H1 (cell line): ENCODE data around the gene KLHL3. TPM values are rescaled to one million over a fixed set of nuclear protein-coding genes. Genes with fewer than 3 reads are reported as not detected.
A peak's percentile ranks its signal among the peaks of the same experiment; 100 is the strongest.

Experiments used
- CTCF ChIA-PET: fragments of 300-600 bp; sonication (Branson Sonifier 250); formaldehyde crosslinking; loops from one replicate; lab custom pipeline; 2021; ENCODE audit not compliant: partially characterized antibody; lab: Charles Lee
- POLR2A ChIA-PET: fragments of 300-600 bp; sonication (Branson Sonifier 250); formaldehyde crosslinking; loops from one replicate; lab custom pipeline; 2021; ENCODE audit warnings: inconsistent platforms; ENCODE audit not compliant: partially characterized antibody; lab: Charles Lee
- DNase-seq, 2 experiments: peaks; one replicate each; pipeline versions ENCODE4 v3.0.0 to v3.0.0-alpha.2; 2010 to 2022; ENCODE audit warnings: low spot score in 2 of 2, low read depth in 1 of 2, mixed read lengths in 1 of 2
- FAIRE-seq: peaks from 2 replicates; lab custom pipeline; 2011; peaks lifted over from hg19 to GRCh38; lab: Jason Lieb, UNC
- H2AFZ ChIP-seq: 2 replicates; pipeline ENCODE4 v1.8.1; 2012; ENCODE audit warnings: low read length, inconsistent platforms
- H2AK5ac ChIP-seq: 2 replicates; pipeline ENCODE4 v1.6.1; 2013; ENCODE audit warnings: low read depth, low read length
- H2BK120ac ChIP-seq: replicated peaks from 2 replicates; pipeline ENCODE3; 2013; ENCODE audit warnings: low read depth, low read length, inconsistent platforms
- H2BK12ac ChIP-seq: 2 replicates; pipeline ENCODE4 v1.6.1; 2013; ENCODE audit warnings: low read depth, low read length
- H2BK15ac ChIP-seq: 2 replicates; pipeline ENCODE4 v1.6.1; 2013; ENCODE audit warnings: low read length
- H2BK20ac ChIP-seq: 2 replicates; pipeline ENCODE4 v1.6.1; 2013; ENCODE audit warnings: low read length
- H2BK5ac ChIP-seq: 2 replicates; pipeline ENCODE4 v1.6.1; 2013; ENCODE audit warnings: low read depth, low read length
- H3K14ac ChIP-seq: 2 replicates; pipeline ENCODE4 v1.6.1; 2013; ENCODE audit warnings: inconsistent platforms; ENCODE audit not compliant: insufficient read length
- H3K18ac ChIP-seq: 2 replicates; pipeline ENCODE4 v1.6.1; 2013; ENCODE audit warnings: low read length; ENCODE audit errors: extremely low read depth
- H3K23ac ChIP-seq: 2 replicates; pipeline ENCODE4 v1.6.1; 2013; ENCODE audit warnings: inconsistent platforms; ENCODE audit not compliant: insufficient read length
- H3K23me2 ChIP-seq: 2 replicates; pipeline ENCODE4 v1.6.1; 2013; ENCODE audit warnings: low read depth, low read length
- H3K27ac ChIP-seq: 2 replicates; pipeline ENCODE4 v1.6.1; 2011; ENCODE audit warnings: low read depth, low read length, inconsistent platforms
- H3K27me3 ChIP-seq, 4 experiments: replicated peaks in 1 of 4; 1 replicate in 1 of 4; 2 replicates in 3 of 4; pipeline versions ENCODE4 v1.6.1 to v1.8.1; 2011 to 2013; ENCODE audit warnings: low read length in 3 of 4, mild to moderate bottlenecking in 3 of 4, inconsistent platforms in 2 of 4, mixed read lengths in 2 of 4, moderate library complexity in 1 of 4; ENCODE audit not compliant: control insufficient read depth in 3 of 4, insufficient read depth in 3 of 4; ENCODE audit errors: extremely low read depth in 1 of 4
- H3K36me3 ChIP-seq, 4 experiments: 2 replicates each; pipeline versions ENCODE4 v1.6.1 to v1.8.1; 2011 to 2013; ENCODE audit warnings: mild to moderate bottlenecking in 4 of 4, low read length in 3 of 4, moderate library complexity in 2 of 4, control low read depth in 1 of 4, inconsistent platforms in 1 of 4; ENCODE audit not compliant: insufficient read depth in 4 of 4, control insufficient read depth in 2 of 4
- H3K4ac ChIP-seq: replicated peaks from 2 replicates; pipeline ENCODE3; 2013; ENCODE audit warnings: low read length, low read depth, mixed read lengths, inconsistent platforms; ENCODE audit not compliant: insufficient read length
- H3K4me1 ChIP-seq, 4 experiments: replicated peaks in 1 of 4; 1 replicate in 1 of 4; 2 replicates in 3 of 4; pipeline versions ENCODE4 v1.6.1 to v1.8.1; 2011 to 2013; ENCODE audit warnings: low read length in 3 of 4, inconsistent platforms in 2 of 4, mixed read lengths in 1 of 4; ENCODE audit not compliant: insufficient read depth in 4 of 4, control insufficient read depth in 3 of 4
- H3K4me2 ChIP-seq, 2 experiments: 2 replicates each; pipeline versions ENCODE4 v1.6.1 to v1.8.1; 2011 to 2013; ENCODE audit warnings: low read depth in 2 of 2, low read length in 2 of 2, control low read depth in 1 of 2, inconsistent platforms in 1 of 2, mild to moderate bottlenecking in 1 of 2; ENCODE audit not compliant: insufficient read depth in 1 of 2
- H3K4me3 ChIP-seq, 4 experiments: fragments of 200-600, 300-600 bp in 1 of 4; sonication (generic), shearing (Covaris generic), sonication (Bioruptor Twin) in 1 of 4; 2 replicates each; pipeline versions ENCODE4 v1.5.1 to v1.8.1; 2011 to 2016; ENCODE audit warnings: low read length in 4 of 4, low read depth in 3 of 4, control low read depth in 2 of 4, inconsistent platforms in 2 of 4, mild to moderate bottlenecking in 2 of 4, mixed read lengths in 1 of 4, moderate library complexity in 1 of 4; ENCODE audit not compliant: insufficient read depth in 2 of 4; ENCODE audit errors: extremely low read depth in 1 of 4
- H3K56ac ChIP-seq: replicated peaks from 2 replicates; pipeline ENCODE3; 2013; ENCODE audit warnings: low read depth, mild to moderate bottlenecking, mixed read lengths, low read length, inconsistent platforms; ENCODE audit not compliant: insufficient read length
- H3K79me1 ChIP-seq: 2 replicates; pipeline ENCODE4 v1.6.1; 2013; ENCODE audit warnings: low read depth, low read length, control low read depth
- H3K79me2 ChIP-seq, 2 experiments: 2 replicates each; pipeline versions ENCODE4 v1.6.1 to v1.8.1; 2012 to 2013; ENCODE audit warnings: low read length in 2 of 2, mild to moderate bottlenecking in 2 of 2, inconsistent platforms in 1 of 2; ENCODE audit not compliant: insufficient read depth in 2 of 2, control insufficient read depth in 1 of 2
- H3K9ac ChIP-seq, 4 experiments: replicated peaks in 1 of 4; 1 replicate in 1 of 4; 2 replicates in 3 of 4; pipeline versions ENCODE4 v1.6.1 to v1.8.1; 2011 to 2013; ENCODE audit warnings: low read depth in 3 of 4, low read length in 3 of 4, control low read depth in 2 of 4, mild to moderate bottlenecking in 2 of 4, moderate library complexity in 2 of 4, inconsistent platforms in 1 of 4; ENCODE audit errors: extremely low read depth in 1 of 4
- H3K9me3 ChIP-seq, 2 experiments: 2 replicates each; pipeline versions ENCODE4 v1.6.1 to v1.8.1; 2012 to 2013; ENCODE audit warnings: mild to moderate bottlenecking in 2 of 2, moderate library complexity in 2 of 2, control low read depth in 1 of 2, inconsistent platforms in 1 of 2, low read depth in 1 of 2, low read length in 1 of 2, mixed read lengths in 1 of 2; ENCODE audit not compliant: insufficient read depth in 2 of 2
- H4K20me1 ChIP-seq, 2 experiments: replicated peaks in 1 of 2; 2 replicates each; pipeline versions ENCODE3 to v1.8.1; 2011 to 2013; ENCODE audit warnings: inconsistent platforms in 2 of 2, low read length in 2 of 2, mild to moderate bottlenecking in 1 of 2; ENCODE audit not compliant: insufficient read depth in 2 of 2, control insufficient read depth in 1 of 2
- H4K5ac ChIP-seq: 2 replicates; pipeline ENCODE4 v1.6.1; 2013; ENCODE audit warnings: low read length, low read depth, mixed read lengths, inconsistent platforms; ENCODE audit not compliant: insufficient read length
- H4K8ac ChIP-seq: 2 replicates; pipeline ENCODE4 v1.8.0; 2013; ENCODE audit warnings: mild to moderate bottlenecking, moderate library complexity, low read length, inconsistent platforms; ENCODE audit not compliant: insufficient read depth; ENCODE audit errors: extremely low read depth
- H4K91ac ChIP-seq: replicated peaks from 2 replicates; pipeline ENCODE3; 2013; ENCODE audit warnings: low read length, mixed read lengths, inconsistent platforms; ENCODE audit not compliant: insufficient read length
- EP300 ChIP-seq, 2 experiments: IDR thresholded peaks; 1 replicate in 1 of 2; 2 replicates in 1 of 2; pipeline ENCODE4 v1.6.1; 2011 to 2012; ENCODE audit warnings: low read depth in 2 of 2, low read length in 2 of 2, mild to moderate bottlenecking in 2 of 2, borderline replicate concordance in 1 of 2, inconsistent platforms in 1 of 2, moderate library complexity in 1 of 2
- RXRA ChIP-seq: IDR thresholded peaks from 2 replicates; pipeline ENCODE4 v1.6.1; 2011; ENCODE audit warnings: low read depth, mild to moderate bottlenecking, low read length, moderate library complexity; ENCODE audit not compliant: insufficient read depth
- WGBS, 2 experiments: shearing (Covaris generic) in 1 of 2; methylation state at CpG; one replicate each; pipeline versions ENCODE4 v1.1.6 to v1.1.7; 2013 to 2015; ENCODE audit warnings: low lambda C conversion rate in 2 of 2, mixed read lengths in 2 of 2, inconsistent platforms in 1 of 2, low coverage in 1 of 2, missing lambda C conversion rate in 1 of 2; ENCODE audit not compliant: insufficient replicate concordance in 2 of 2, insufficient coverage in 1 of 2, insufficient read length in 1 of 2; ENCODE audit errors: extremely low coverage in 1 of 2, missing lambda C conversion rate in 1 of 2; 5-methylcytosine and 5-hydroxymethylcytosine counted together
- polyA plus RNA-seq, 7 experiments: library from polyadenylated mRNA; depleted of rRNA in 3 of 7; stranded (reverse) in 5 of 7; unstranded in 2 of 7; fragments of >200 nt in 5 of 7; fragments of 200-250 nt in 2 of 7; gene quantifications; 1 replicate in 5 of 7; 2 replicates in 1 of 7; 4 replicates in 1 of 7; pipeline versions ENCODE4 v1.2.1 to v1.2.3, GENCODE V29; 2011 to 2013; ENCODE audit warnings: missing spikeins in 2 of 7, mixed read lengths in 2 of 7
- total RNA-seq: library from RNA; stranded (reverse); fragmentation: NEBNext Ultra II Directional; extraction: Animal tissue kit (Norgen Biotek cat#: 25700); gene quantifications from 2 replicates; pipeline ENCODE4 v1.2.1, GENCODE V29; 2021

Gene KLHL3
- total and polyA plus RNA-seq, 2 of the 8 experiments (the other 6 are each of a cell fraction or from before 2014, with no cell fraction given) = 7.4 to 13.7 TPM

DNA sequence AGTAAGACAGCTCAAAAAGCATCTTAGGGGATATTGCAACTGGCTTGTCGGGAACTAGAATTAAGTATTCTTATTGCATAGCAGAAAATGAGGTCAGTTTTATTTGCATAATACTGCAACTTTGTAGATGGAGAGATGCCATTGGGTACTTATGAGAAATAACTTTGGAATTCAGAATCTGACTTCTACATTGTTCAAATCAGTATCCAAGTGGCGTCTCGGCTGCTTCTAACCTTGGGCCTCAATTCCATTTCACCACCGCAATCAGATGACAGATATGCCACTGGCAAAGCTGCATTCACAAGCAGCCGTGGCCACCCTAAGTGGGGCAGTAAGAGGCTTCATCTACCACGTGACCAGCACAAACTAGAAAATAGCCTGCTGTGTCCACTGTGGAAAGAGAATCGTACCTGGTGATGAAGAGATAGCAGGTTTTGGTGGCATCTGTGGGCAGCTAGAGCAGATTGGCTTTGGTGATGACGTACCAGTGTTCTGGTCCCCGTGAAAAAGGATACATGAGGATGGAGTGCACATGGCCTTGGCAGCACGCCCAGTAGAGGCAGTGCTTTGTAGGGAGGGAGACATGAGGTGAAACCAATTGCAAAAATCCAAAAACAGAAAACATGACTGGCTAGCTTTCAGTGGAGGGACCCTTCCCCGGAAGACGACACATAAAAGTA lies 116.6 kb downstream of the KLHL3 start:
- H3K14ac ChIP-seq = no peak overlapping the region
- ChIA-PET POLR2A (interaction anchor here (1.0 to 1.1 kb wide), 2 partner anchors 10 to 134 kb away, joined by 3 read pairs; no protein-coding TSS in a partner anchor), CTCF (interaction anchor here (2.5 to 6.0 kb wide), 2 partner anchors 10 to 14 kb away, joined by 7 to 38 read pairs; no protein-coding TSS in a partner anchor)

More for the DNA sequence above, 116.6 kb downstream of the KLHL3 start:
- Histone ChIP-seq H2BK5ac (peak overlapping the region; percentile 10; the same call in 1 of the 2 replicates), H4K5ac (no peak overlapping the region), H3K9ac (no peak overlapping the region), H3K36me3 (peaks cover 0 to 3% (median 0%) of the 10 kb centered on the region in 4 experiments; a peak in 1 of 8 replicates), H2BK120ac (no peak overlapping the region), H3K23ac (no peak overlapping the region), H2AK5ac (no peak overlapping the region), H3K27me3 (no peaks in the 10 kb centered on the region), H4K20me1 (peaks cover 0 to 3% of the 10 kb centered on the region in 2 experiments), H2BK20ac (no peak overlapping the region), H3K4me1 (no peaks in the 10 kb centered on the region; a peak in 1 of 7 replicates), H3K79me2 (no peaks in the 10 kb centered on the region), H2BK12ac (no peak overlapping the region), H3K79me1 (no peaks in the 10 kb centered on the region; the same call in 1 of the 2 replicates), H2BK15ac (no peak overlapping the region), H3K23me2 (no peaks in the 10 kb centered on the region), H3K9me3 (no peaks in the 10 kb centered on the region), H2AFZ (no peak overlapping the region), H4K91ac (no peak overlapping the region), H4K8ac (no peak overlapping the region), H3K4me3 (no peak overlapping the region), H3K56ac (no peak overlapping the region), H3K4me2 (no peak overlapping the region)
- DNase-seq = no peak
- no peak for FAIRE-seq
- TF ChIP-seq EP300 (IDR thresholded peaks at IDR 0.05; ENCODE audit: borderline replicate concordance in 1 of 2, low read depth in 2 of 2, low read length in 2 of 2) (no peak), RXRA (no peak)
- TF ChIP-seq, all 59 proteins: peak for 0
- Histone ChIP-seq H3K4ac (no peak overlapping the region), H3K27ac (no peak overlapping the region), H3K18ac (no peak overlapping the region)
- WGBS, 2 experiments = 89% methylated on average over 12 of the region's 12 CpGs; no CpG with 5 or more reads in 1 of the 2 experiments
